Upper lobe of left lung (tissue), 4 donors: ENCODE results near the gene C17orf100.

Experiments used
- POLR2A ChIP-seq, 4 donors: fragments of 450-650 bp; IDR thresholded peaks; one replicate each; pipeline ENCODE4 v1.5.1; 2016 to 2017; ENCODE audit warnings: antibody characterized with exemption in 4 of 4, mild to moderate bottlenecking in 2 of 4
- TF ChIP-seq, protein P1 (sequence below), 6 experiments: fragments of 450-650 bp in 4 of 6; fragments of 200-600 bp in 2 of 6; sonication (generic) in 2 of 6; IDR thresholded peaks; one replicate each; pipeline ENCODE4 v1.5.1; 2016 to 2019; ENCODE audit warnings: antibody characterized with exemption in 6 of 6

DNA sequence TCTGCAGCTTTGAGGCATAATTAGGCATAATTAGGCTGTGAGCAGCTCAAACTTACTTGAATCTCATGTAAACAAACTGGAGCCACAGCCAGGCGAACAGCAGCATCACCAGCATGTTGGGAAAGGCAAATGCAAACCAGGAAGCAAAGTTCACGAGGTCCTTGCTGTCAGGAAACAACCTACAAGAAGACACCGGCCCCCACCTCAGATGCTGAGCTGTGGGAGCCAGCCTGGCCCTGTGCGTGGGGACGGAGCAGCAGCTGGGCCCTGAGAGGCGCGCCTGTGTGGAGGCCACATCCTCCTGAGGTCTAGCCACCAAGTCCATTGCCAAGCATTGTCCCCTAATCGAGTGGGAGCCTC is 49.4 kb downstream of the C17orf100 start:
- TF ChIP-seq, protein P1, sequence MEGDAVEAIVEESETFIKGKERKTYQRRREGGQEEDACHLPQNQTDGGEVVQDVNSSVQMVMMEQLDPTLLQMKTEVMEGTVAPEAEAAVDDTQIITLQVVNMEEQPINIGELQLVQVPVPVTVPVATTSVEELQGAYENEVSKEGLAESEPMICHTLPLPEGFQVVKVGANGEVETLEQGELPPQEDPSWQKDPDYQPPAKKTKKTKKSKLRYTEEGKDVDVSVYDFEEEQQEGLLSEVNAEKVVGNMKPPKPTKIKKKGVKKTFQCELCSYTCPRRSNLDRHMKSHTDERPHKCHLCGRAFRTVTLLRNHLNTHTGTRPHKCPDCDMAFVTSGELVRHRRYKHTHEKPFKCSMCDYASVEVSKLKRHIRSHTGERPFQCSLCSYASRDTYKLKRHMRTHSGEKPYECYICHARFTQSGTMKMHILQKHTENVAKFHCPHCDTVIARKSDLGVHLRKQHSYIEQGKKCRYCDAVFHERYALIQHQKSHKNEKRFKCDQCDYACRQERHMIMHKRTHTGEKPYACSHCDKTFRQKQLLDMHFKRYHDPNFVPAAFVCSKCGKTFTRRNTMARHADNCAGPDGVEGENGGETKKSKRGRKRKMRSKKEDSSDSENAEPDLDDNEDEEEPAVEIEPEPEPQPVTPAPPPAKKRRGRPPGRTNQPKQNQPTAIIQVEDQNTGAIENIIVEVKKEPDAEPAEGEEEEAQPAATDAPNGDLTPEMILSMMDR (IDR thresholded peaks at IDR 0.05) = no peak
- no peak for TF ChIP-seq POLR2A (IDR thresholded peaks at IDR 0.05)
